Measurements from ENCODE around the gene USH2A. TPM values are rescaled to one million over a fixed set of nuclear protein-coding genes. Genes with fewer than 3 reads are reported as not detected.

Gene USH2A, protein sequence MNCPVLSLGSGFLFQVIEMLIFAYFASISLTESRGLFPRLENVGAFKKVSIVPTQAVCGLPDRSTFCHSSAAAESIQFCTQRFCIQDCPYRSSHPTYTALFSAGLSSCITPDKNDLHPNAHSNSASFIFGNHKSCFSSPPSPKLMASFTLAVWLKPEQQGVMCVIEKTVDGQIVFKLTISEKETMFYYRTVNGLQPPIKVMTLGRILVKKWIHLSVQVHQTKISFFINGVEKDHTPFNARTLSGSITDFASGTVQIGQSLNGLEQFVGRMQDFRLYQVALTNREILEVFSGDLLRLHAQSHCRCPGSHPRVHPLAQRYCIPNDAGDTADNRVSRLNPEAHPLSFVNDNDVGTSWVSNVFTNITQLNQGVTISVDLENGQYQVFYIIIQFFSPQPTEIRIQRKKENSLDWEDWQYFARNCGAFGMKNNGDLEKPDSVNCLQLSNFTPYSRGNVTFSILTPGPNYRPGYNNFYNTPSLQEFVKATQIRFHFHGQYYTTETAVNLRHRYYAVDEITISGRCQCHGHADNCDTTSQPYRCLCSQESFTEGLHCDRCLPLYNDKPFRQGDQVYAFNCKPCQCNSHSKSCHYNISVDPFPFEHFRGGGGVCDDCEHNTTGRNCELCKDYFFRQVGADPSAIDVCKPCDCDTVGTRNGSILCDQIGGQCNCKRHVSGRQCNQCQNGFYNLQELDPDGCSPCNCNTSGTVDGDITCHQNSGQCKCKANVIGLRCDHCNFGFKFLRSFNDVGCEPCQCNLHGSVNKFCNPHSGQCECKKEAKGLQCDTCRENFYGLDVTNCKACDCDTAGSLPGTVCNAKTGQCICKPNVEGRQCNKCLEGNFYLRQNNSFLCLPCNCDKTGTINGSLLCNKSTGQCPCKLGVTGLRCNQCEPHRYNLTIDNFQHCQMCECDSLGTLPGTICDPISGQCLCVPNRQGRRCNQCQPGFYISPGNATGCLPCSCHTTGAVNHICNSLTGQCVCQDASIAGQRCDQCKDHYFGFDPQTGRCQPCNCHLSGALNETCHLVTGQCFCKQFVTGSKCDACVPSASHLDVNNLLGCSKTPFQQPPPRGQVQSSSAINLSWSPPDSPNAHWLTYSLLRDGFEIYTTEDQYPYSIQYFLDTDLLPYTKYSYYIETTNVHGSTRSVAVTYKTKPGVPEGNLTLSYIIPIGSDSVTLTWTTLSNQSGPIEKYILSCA (N-terminal part only)
- total RNA-seq = not detected in 2 replicates

DNA sequence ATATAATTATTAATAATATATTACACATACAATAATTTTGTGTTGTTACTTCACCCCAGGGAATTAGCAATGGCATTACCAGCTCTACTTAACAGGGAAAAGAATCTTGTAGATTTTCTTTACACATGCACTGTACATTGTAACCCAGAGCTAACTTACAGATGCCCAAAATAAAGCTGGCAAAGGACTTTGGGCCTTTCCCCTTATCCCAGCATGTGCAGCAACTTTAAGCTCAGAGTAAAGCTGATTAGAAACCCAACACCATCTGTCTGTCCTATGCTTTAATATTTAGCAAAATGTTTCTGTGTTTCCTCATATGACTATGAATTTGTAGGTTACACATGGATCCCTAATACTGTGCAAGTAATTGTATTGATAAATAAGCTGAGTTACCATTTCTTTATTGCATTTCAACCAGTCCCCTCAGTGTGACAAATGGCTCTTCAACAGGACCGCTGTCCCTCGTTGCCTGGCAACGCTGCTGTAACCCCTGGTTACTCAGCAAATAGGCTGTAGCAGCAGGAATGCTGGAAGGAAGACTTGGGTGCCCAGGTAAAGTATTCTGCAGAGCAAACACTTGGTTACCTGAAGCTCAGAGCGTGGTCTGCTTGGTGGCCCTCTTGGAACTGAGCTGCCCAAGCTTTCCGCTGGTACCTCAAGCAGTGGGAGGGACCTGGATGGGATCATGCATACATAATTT is at the start of gene USH2A:
Gene USH2A, minus strand, starts transcription at position 628 of the 700 bp plus-strand sequence. CDS start 1,112 bp downstream, outside the sequence.
- H3K4me3 ChIP-seq (ENCODE audit: low read depth, low read length) = no peak within 1 kb of the TSS
- TF ChIP-seq, protein P1, sequence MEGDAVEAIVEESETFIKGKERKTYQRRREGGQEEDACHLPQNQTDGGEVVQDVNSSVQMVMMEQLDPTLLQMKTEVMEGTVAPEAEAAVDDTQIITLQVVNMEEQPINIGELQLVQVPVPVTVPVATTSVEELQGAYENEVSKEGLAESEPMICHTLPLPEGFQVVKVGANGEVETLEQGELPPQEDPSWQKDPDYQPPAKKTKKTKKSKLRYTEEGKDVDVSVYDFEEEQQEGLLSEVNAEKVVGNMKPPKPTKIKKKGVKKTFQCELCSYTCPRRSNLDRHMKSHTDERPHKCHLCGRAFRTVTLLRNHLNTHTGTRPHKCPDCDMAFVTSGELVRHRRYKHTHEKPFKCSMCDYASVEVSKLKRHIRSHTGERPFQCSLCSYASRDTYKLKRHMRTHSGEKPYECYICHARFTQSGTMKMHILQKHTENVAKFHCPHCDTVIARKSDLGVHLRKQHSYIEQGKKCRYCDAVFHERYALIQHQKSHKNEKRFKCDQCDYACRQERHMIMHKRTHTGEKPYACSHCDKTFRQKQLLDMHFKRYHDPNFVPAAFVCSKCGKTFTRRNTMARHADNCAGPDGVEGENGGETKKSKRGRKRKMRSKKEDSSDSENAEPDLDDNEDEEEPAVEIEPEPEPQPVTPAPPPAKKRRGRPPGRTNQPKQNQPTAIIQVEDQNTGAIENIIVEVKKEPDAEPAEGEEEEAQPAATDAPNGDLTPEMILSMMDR (conservative IDR thresholded peaks at IDR 0.05; ENCODE audit: low read depth, low read length) = no peak
- DNase-seq (ENCODE audit: low read depth) = no peak

DNA sequence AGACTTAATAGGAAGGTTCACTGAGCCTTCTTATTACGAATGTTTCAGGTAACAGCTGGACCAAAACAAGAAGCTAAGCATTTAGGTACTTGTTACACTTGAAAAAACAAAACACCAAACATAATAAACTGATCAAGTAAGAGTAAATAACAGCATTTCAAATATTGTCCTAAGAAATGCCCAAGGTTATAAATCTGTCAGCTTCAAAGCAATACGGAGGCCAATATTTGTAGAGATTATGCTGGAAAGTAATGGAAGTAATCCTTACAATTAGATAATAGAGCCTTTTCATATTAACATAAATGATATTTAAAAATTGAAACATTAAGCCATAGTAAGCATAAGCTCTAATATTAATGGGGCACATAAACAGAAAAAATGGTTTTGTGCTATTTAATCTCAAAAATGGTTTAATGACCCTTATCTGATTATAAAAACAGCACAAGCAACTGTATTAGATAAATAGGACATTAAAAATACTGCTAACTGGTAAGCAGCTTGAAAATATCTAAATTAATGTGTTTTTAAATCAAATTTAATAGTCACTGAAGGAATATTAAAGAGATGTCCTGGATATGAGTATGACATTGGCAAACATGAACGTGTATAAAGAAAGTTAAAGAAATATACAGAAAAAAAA is 43.0 kb upstream of the USH2A start:
- TF ChIP-seq, protein P1 (conservative IDR thresholded peaks at IDR 0.05; ENCODE audit: low read depth, low read length) = no peak
- H3K4me3 ChIP-seq (ENCODE audit: low read depth, low read length) = no peak overlapping the region
- DNase-seq (ENCODE audit: low read depth) = no peak

DNA sequence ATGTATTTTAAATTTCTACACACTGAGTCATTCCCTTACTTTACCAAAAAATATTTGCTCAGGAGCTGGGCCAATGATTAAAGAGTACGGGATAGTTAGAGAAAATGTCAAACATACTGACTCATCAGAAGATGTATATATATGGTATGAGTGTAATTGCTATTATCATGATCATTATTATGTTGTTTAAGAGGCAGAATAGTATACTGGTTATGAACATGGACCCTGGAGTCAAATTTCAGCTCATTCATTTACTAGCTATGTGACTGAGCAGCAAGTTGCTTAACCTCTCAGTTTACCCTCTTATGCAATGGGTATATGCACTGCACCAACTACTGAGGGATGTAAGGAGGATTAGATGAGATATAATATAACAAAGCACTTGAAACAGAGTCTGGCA is 41.2 kb upstream of the USH2A start:
- no peak for DNase-seq (ENCODE audit: low read depth)
- no peak overlapping the region for H3K4me3 ChIP-seq (ENCODE audit: low read depth, low read length)
- TF ChIP-seq, protein P1 (conservative IDR thresholded peaks at IDR 0.05; ENCODE audit: low read depth, low read length) = no peak

DNA sequence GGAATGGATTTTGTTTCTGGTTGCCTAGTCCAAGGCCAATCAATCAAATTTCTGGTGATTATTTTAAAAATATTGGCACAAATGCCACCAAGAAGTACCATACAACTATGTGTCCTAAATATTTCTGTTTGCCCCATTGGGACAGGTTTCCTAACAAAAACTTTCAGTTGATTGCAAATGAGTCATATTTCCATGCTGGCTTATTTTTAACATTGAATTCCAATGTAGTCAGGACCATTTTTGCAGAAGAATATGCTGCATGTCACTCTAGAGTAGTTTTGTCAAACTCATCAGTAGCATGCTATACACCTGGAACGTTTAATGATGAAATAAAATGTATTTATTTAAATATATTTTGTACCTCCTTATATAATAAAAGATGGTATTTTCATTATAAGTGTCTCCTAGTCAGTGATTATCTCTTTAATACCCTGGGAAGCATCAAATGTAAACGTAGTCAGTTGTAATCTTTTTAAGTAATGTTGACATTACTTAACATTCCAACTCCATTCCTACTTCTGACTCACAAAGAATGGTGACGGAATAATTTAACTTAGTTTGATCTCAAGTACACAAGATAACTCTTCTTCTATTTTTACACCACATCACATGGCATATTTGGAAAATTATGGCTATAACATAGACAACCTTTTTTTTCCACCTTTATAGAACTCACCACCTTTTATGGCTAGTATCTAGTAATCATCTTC is 39.0 kb upstream of the USH2A start:
- TF ChIP-seq, protein P1 (conservative IDR thresholded peaks at IDR 0.05; ENCODE audit: low read depth, low read length) = no peak
- no peak overlapping the region for H3K4me3 ChIP-seq (ENCODE audit: low read depth, low read length)
- no peak for DNase-seq (ENCODE audit: low read depth)

DNA sequence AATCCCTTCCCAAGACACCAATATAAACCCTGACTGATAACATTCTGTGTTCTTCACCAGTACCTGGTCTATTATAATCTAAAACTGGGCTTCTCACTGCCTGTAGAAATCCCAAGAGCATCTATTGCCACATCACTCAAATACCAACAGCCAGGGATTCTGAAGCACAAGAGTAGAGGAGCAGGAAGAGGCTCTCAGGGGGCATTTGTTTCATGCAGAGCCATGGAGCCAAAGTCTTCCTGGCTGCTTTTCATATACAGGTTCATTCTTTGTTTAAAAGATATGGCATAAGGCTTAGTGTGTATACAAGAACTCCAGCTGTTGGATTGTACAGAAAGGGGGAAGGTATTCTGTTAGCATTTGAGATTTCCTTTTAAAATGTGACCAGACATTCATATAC is 38.2 kb upstream of the USH2A start:
- H3K4me3 ChIP-seq (ENCODE audit: low read depth, low read length) = no peak overlapping the region
- DNase-seq (ENCODE audit: low read depth) = no peak
- TF ChIP-seq, protein P1 (conservative IDR thresholded peaks at IDR 0.05; ENCODE audit: low read depth, low read length) = no peak

Data from epithelial cell of proximal tubule (primary cell).